Endothelial cell of umbilical vein (primary cell): ENCODE results near the gene ZDBF2. TPM values are rescaled to one million over a fixed set of nuclear protein-coding genes. Genes with fewer than 3 reads are reported as not detected.

ENCODE experiments used
- BruUV-seq: library from RNA; stranded (reverse); fragments of 400-500 nt; replicated peaks from 2 replicates; lab custom pipeline; 2021; lab: Mats Ljungman, UMichigan
- CTCF ChIA-PET: fragments of 300-600, 350-600 bp; sonication (Branson Sonifier 250); formaldehyde crosslinking; loops from one replicate; lab custom pipeline; 2021; ENCODE audit warnings: antibody characterized with exemption, inconsistent platforms; lab: Charles Lee
- POLR2A ChIA-PET: fragments of 300-600, 350-600 bp; sonication (Branson Sonifier 250); formaldehyde crosslinking; loops from one replicate; lab custom pipeline; 2021; ENCODE audit warnings: antibody characterized with exemption, inconsistent platforms; lab: Charles Lee
- DNase-seq: peaks from one replicate; pipeline ENCODE4 v3.0.0-alpha.2; 2011; ENCODE audit warnings: low read depth, low spot score
- FAIRE-seq: peaks from 2 replicates; lab custom pipeline; 2011; peaks lifted over from hg19 to GRCh38; lab: Jason Lieb, UNC
- H2AFZ ChIP-seq: 2 replicates; pipeline ENCODE4 v1.6.0; 2012; ENCODE audit warnings: low read depth, low read length, control low read depth, inconsistent platforms
- H3K27ac ChIP-seq: 2 replicates; pipeline ENCODE4 v1.5.1; 2011; ENCODE audit warnings: low read depth, mild to moderate bottlenecking, control low read depth, low read length, moderate library complexity; ENCODE audit not compliant: insufficient read depth
- H3K27me3 ChIP-seq, 2 experiments: 2 replicates each; pipeline versions ENCODE4 v1.6.0 to v1.6.1; 2011; ENCODE audit warnings: low read length in 2 of 2, mixed read lengths in 1 of 2; ENCODE audit not compliant: control insufficient read depth in 2 of 2, insufficient read depth in 2 of 2
- H3K36me3 ChIP-seq, 2 experiments: 2 replicates in 1 of 2; 3 replicates in 1 of 2; pipeline ENCODE4 v1.5.1; 2011; ENCODE audit warnings: low read length in 2 of 2, mild to moderate bottlenecking in 1 of 2, moderate library complexity in 1 of 2; ENCODE audit not compliant: control insufficient read depth in 2 of 2, insufficient read depth in 2 of 2; ENCODE audit errors: extremely low read depth in 1 of 2
- H3K4me1 ChIP-seq: 3 replicates; pipeline ENCODE4 v1.5.1; 2011; ENCODE audit warnings: mild to moderate bottlenecking, low read length; ENCODE audit not compliant: control insufficient read depth, insufficient read depth; ENCODE audit errors: extremely low read depth
- H3K4me2 ChIP-seq: 2 replicates; pipeline ENCODE4 v1.6.1; 2011; ENCODE audit warnings: low read length, control low read depth, mixed read lengths; ENCODE audit not compliant: insufficient read depth
- H3K4me3 ChIP-seq, 3 experiments: fragments of 200-600 bp in 1 of 3; sonication (generic), shearing (Covaris generic) in 1 of 3; replicated peaks in 1 of 3; 2 replicates each; pipeline ENCODE4 v1.5.1; 2011 to 2016; ENCODE audit warnings: control low read depth in 3 of 3, low read length in 3 of 3, mild to moderate bottlenecking in 2 of 3, inconsistent platforms in 1 of 3, low read depth in 1 of 3, moderate library complexity in 1 of 3; ENCODE audit not compliant: insufficient read depth in 1 of 3
- H3K79me2 ChIP-seq: 2 replicates; pipeline ENCODE4 v1.6.0; 2012; ENCODE audit warnings: low read length, inconsistent platforms; ENCODE audit not compliant: control insufficient read depth, insufficient read depth
- H3K9ac ChIP-seq: replicated peaks from 2 replicates; pipeline ENCODE3; 2011; ENCODE audit warnings: low read length, control low read depth; ENCODE audit not compliant: insufficient read depth; ENCODE audit errors: extremely low read depth
- H3K9me1 ChIP-seq: replicated peaks from 3 replicates; pipeline ENCODE4 v1.6.0; 2011; ENCODE audit warnings: mild to moderate bottlenecking, low read length; ENCODE audit not compliant: control insufficient read depth, insufficient read depth; ENCODE audit errors: extremely low read depth
- H3K9me3 ChIP-seq: replicated peaks from 2 replicates; pipeline ENCODE4 v1.5.1; 2012; ENCODE audit warnings: low read length, inconsistent platforms; ENCODE audit not compliant: control insufficient read depth, insufficient read depth
- H4K20me1 ChIP-seq: replicated peaks from 2 replicates; pipeline ENCODE3; 2011; ENCODE audit warnings: mild to moderate bottlenecking, low read length; ENCODE audit not compliant: control insufficient read depth, insufficient read depth; ENCODE audit errors: extremely low read depth
- CTCF ChIP-seq, 2 donors: IDR thresholded peaks; 1 replicate in 1 of 2; 2 replicates in 1 of 2; pipeline ENCODE4 v1.5.1; 2011; ENCODE audit warnings: low read length in 2 of 2, mild to moderate bottlenecking in 2 of 2, moderate library complexity in 2 of 2, control low read depth in 1 of 2, inconsistent platforms in 1 of 2, low read depth in 1 of 2; ENCODE audit not compliant: insufficient read depth in 1 of 2; ENCODE audit errors: extremely low read depth in 1 of 2
- EZH2 ChIP-seq: IDR thresholded peaks from 2 replicates; pipeline ENCODE4 v1.6.1; 2012; ENCODE audit warnings: borderline replicate concordance, low read depth, mild to moderate bottlenecking, moderate library complexity, low read length, inconsistent platforms; ENCODE audit not compliant: severe bottlenecking
- FOS ChIP-seq: IDR thresholded peaks from 2 replicates; pipeline ENCODE4 v1.6.1; 2011; ENCODE audit warnings: mild to moderate bottlenecking, low read length, moderate library complexity, borderline replicate concordance; ENCODE audit not compliant: insufficient read depth
- GATA2 ChIP-seq: IDR thresholded peaks from 2 replicates; pipeline ENCODE4 v1.7.0; 2011; ENCODE audit warnings: low read depth, mild to moderate bottlenecking, moderate library complexity, mixed read lengths, low read length; ENCODE audit not compliant: insufficient read length, insufficient read depth
- JUN ChIP-seq: IDR thresholded peaks from 2 replicates; pipeline ENCODE4 v1.6.1; 2011; ENCODE audit warnings: borderline replicate concordance, low read depth; ENCODE audit not compliant: insufficient read length, insufficient read depth
- MAX ChIP-seq: IDR thresholded peaks from 2 replicates; pipeline ENCODE4 v1.6.1; 2011; ENCODE audit not compliant: insufficient read depth, insufficient read length
- MYC ChIP-seq: IDR thresholded peaks from one replicate; pipeline ENCODE4 v1.6.1; 2011; ENCODE audit warnings: mild to moderate bottlenecking, low read depth, low read length
- POLR2A ChIP-seq: IDR thresholded peaks from 2 replicates; pipeline ENCODE4 v1.6.1; 2012; ENCODE audit warnings: low read depth, mild to moderate bottlenecking, control low read depth, low read length
- POLR2AphosphoS5 ChIP-seq: IDR thresholded peaks from 2 replicates; pipeline ENCODE4 v1.6.1; 2012; ENCODE audit warnings: low read depth, mild to moderate bottlenecking, control low read depth, low read length, moderate library complexity; ENCODE audit not compliant: insufficient read depth
- dilution Hi-C: fragments of 300-500 bp; cut with MboI; formaldehyde crosslinking; loops from one replicate; pipeline ENCODE4 v1.15.0; 2019; ENCODE audit warnings: low sequenced_read_pairs; ENCODE audit not compliant: extremely low pct_ligation_motif_present
- intact Hi-C: fragments of 100-400 bp; cut with micrococcal nuclease; formaldehyde crosslinking; loops from one replicate; pipeline ENCODE4 v1.10.0; 2022
- polyA plus RNA-seq, 4 experiments: library from polyadenylated mRNA; depleted of rRNA in 3 of 4; stranded (reverse) in 3 of 4; unstranded in 1 of 4; fragments of >200 nt; gene quantifications; 2 replicates each; pipeline versions ENCODE4 v1.2.1 to v1.2.3, GENCODE V29; 2011 to 2012; ENCODE audit warnings: missing spikeins in 1 of 4
- total RNA-seq: library from RNA; stranded (reverse); gene quantifications from 2 replicates; pipeline ENCODE4 v1.2.3, GENCODE V29; 2021

Gene ZDBF2
- total and polyA plus RNA-seq, 2 donors (not counting 3 experiments of a cell fraction or from before 2014, with no cell fraction given) = 1.3 to 9.6 TPM

- H3K9me3 ChIP-seq = no peaks in the 10 kb centered on the region
- no peak overlapping the region for H3K4me3 ChIP-seq
- peaks cover 0 to 2% of the 10 kb centered on the region in 2 experiments for H3K27me3 ChIP-seq
- ChIA-PET CTCF (no interaction called here), POLR2A (no interaction called here)
- no peak for DNase-seq
- H3K9ac ChIP-seq = no peak overlapping the region
- H3K79me2 ChIP-seq = no peaks in the 10 kb centered on the region
- H3K36me3 ChIP-seq = no peaks in the 10 kb centered on the region
- no peak overlapping the region for H3K4me2 ChIP-seq
- intact Hi-C loops = no loop called here
- H3K27ac ChIP-seq = no peak overlapping the region
- no TSS peak for BruUV-seq
- no peak overlapping the region for H2AFZ ChIP-seq
- H4K20me1 ChIP-seq = no peaks in the 10 kb centered on the region
- no peak for FAIRE-seq
- no peaks in the 10 kb centered on the region for H3K4me1 ChIP-seq
- dilution Hi-C loops = no loop called here
- no peaks in the 10 kb centered on the region for H3K9me1 ChIP-seq
- no peak for TF ChIP-seq MAX
- TF ChIP-seq JUN = no peak
- TF ChIP-seq POLR2A = no peak
- TF ChIP-seq CTCF (IDR thresholded peaks at IDR 0.05; ENCODE audit: extremely low read depth in 1 of 2, insufficient read depth in 1 of 2, low read depth in 1 of 2, low read length in 2 of 2) = no peak
- TF ChIP-seq MYC = no peak
- TF ChIP-seq POLR2AphosphoS5 = no peak
- TF ChIP-seq GATA2 = no peak
- no peak for TF ChIP-seq EZH2
- TF ChIP-seq FOS = no peak
Observed at GRCh38 chr2:206328974-206329373, 54.5 kb downstream of the ZDBF2 start.
